Vagina (tissue), 2 donors: ENCODE data around the gene ZMAT5. TPM values are rescaled to one million over a fixed set of nuclear protein-coding genes. Genes with fewer than 3 reads are reported as not detected.

Source experiments
- DNase-seq, 2 donors: peaks; one replicate each; pipeline ENCODE4 v3.0.0-alpha.2; 2017; ENCODE audit errors: extremely low spot score in 2 of 2
- H3K27ac ChIP-seq: fragments of 200-600 bp; sonication (generic); one replicate; pipeline ENCODE4 v1.5.1; 2019
- H3K27me3 ChIP-seq: fragments of 200-600 bp; sonication (generic); one replicate; pipeline ENCODE4 v1.5.1; 2019
- H3K36me3 ChIP-seq, 2 donors: fragments of 200-600 bp; sonication (generic); one replicate each; pipeline ENCODE4 v1.5.1; 2017 to 2019
- H3K4me1 ChIP-seq: fragments of 200-600 bp; sonication (generic); one replicate; pipeline ENCODE4 v1.5.1; 2019
- H3K4me3 ChIP-seq, 2 donors: fragments of 200-600 bp; sonication (generic); 1 replicate in 1 of 2; 2 replicates in 1 of 2; pipeline ENCODE4 v1.5.1; 2016 to 2019
- H3K9me3 ChIP-seq: fragments of 200-600 bp; sonication (generic); one replicate; pipeline ENCODE4 v1.5.1; 2019
- POLR2A ChIP-seq, 2 donors: fragments of 450-650 bp; IDR thresholded peaks; one replicate each; pipeline ENCODE4 v1.6.1; 2017; ENCODE audit warnings: antibody characterized with exemption in 2 of 2, mild to moderate bottlenecking in 2 of 2, moderate library complexity in 2 of 2
- POLR2AphosphoS5 ChIP-seq, 2 donors: sonication (generic); formaldehyde crosslinking; IDR thresholded peaks; one replicate each; pipeline ENCODE4 v1.9.0; 2017; ENCODE audit warnings: antibody characterized with exemption in 2 of 2, mild to moderate bottlenecking in 2 of 2, low read depth in 1 of 2; ENCODE audit not compliant: insufficient read depth in 1 of 2
- intact Hi-C: fragments of 100-400 bp; cut with DNase I; formaldehyde crosslinking; loops from one replicate; pipeline ENCODE4 v1.15.1; 2023
- total RNA-seq: library from RNA; depleted of rRNA; stranded (reverse); fragments of >200 nt; gene quantifications from one replicate; pipeline ENCODE4 v1.2.3, GENCODE V29; 2016
- TF ChIP-seq, protein P1 (sequence below), 3 experiments: fragments of 450-650 bp in 2 of 3; fragments of 200-600 bp in 1 of 3; sonication (generic) in 1 of 3; IDR thresholded peaks; one replicate each; pipeline ENCODE4 v1.5.1; 2017 to 2019; ENCODE audit warnings: antibody characterized with exemption in 3 of 3, mild to moderate bottlenecking in 2 of 3, moderate library complexity in 2 of 3

Gene ZMAT5
- total RNA-seq, 1 donor from 2014 or later, result 22.6 TPM

DNA sequence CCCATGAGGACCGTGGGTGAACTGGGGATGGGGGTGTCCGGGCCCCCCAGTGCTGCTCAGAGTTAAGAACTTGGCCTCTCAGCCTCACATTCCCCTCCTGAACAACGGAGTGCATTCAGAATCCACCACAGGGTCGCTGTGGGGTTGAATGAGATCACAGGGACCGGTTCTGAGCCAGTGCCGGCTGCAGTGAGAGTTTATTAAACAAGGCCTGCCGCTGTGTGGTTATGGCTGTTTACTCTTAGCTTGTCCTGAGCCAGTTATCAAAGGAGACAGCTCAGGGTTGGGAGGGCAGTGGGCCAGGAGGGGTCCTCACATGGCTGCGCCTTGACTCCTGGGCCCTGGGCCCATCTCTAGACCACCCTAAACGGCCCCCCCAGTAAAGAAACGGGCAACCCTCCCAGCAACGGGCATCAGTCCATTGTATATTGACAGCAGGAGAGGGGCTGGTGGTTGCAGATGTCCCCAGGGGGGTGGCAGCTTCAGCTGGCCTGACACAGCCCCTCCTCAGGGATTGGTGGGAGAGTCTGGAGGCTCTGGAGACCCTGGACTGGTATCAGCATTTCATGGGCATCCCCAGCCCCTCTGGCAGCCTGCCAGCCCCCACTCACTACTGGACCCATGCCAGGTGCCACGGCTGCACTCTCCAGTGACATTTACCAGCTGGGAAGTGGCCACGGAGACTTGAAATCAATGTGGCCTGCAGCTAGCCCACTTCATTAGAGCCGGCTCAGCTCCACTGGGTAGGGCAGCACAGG is 62.1 kb downstream of the ZMAT5 start:
- H3K4me1 ChIP-seq, result peaks cover 19% of the 10 kb centered on the region
- no peaks in the 10 kb centered on the region for H3K36me3 ChIP-seq
- H3K9me3 ChIP-seq, result no peaks in the 10 kb centered on the region
- no peak overlapping the region for H3K27ac ChIP-seq
- TF ChIP-seq POLR2A (IDR thresholded peaks at IDR 0.05) (no peak), POLR2AphosphoS5 (IDR thresholded peaks at IDR 0.05; ENCODE audit: insufficient read depth in 1 of 2, low read depth in 1 of 2) (no peak)
- TF ChIP-seq, protein P1, sequence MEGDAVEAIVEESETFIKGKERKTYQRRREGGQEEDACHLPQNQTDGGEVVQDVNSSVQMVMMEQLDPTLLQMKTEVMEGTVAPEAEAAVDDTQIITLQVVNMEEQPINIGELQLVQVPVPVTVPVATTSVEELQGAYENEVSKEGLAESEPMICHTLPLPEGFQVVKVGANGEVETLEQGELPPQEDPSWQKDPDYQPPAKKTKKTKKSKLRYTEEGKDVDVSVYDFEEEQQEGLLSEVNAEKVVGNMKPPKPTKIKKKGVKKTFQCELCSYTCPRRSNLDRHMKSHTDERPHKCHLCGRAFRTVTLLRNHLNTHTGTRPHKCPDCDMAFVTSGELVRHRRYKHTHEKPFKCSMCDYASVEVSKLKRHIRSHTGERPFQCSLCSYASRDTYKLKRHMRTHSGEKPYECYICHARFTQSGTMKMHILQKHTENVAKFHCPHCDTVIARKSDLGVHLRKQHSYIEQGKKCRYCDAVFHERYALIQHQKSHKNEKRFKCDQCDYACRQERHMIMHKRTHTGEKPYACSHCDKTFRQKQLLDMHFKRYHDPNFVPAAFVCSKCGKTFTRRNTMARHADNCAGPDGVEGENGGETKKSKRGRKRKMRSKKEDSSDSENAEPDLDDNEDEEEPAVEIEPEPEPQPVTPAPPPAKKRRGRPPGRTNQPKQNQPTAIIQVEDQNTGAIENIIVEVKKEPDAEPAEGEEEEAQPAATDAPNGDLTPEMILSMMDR (IDR thresholded peaks at IDR 0.05), result no peak
- no peak overlapping the region for H3K4me3 ChIP-seq
- intact Hi-C loops, result no loop called here
- H3K27me3 ChIP-seq, result no peaks in the 10 kb centered on the region
- DNase-seq, result no peak

DNA sequence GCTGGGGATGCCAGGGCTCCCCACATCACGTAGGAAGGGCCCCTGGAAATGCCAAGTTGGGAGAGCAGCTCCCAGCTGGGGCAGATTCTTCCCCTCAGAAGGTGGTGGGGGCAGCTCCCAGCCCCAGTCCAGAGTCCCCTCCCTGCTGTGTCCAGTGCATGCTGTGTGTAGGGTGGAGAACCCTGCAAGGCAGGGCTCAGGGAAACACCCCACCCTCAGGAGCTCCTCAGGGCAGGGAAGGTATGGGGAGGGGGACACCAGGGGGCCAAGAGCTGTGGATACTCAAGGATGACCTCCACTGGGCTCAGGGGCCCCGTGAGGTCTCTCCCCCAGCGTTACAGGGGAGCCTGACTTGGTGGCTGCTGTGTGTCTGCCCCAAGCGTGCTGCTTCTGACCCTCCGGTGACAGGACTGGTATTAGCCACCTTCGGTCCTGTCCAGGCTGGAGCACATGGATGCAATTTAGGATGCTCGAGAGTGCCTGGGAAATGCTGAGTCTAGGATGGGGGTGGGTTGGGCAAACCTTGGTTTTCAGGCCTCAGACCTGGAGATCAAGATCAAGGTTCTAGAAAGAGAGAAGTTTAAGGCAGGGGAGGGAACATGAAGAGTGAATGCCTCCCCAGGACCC is 63.1 kb downstream of the ZMAT5 start:
- no peaks in the 10 kb centered on the region for H3K9me3 ChIP-seq
- H3K27ac ChIP-seq, result no peak overlapping the region
- H3K36me3 ChIP-seq, result no peaks in the 10 kb centered on the region
- intact Hi-C loops, result no loop called here
- H3K4me3 ChIP-seq, result no peak overlapping the region
- TF ChIP-seq POLR2A (IDR thresholded peaks at IDR 0.05), result no peak
- no peak for TF ChIP-seq POLR2AphosphoS5 (IDR thresholded peaks at IDR 0.05; ENCODE audit: insufficient read depth in 1 of 2, low read depth in 1 of 2)
- no peak for DNase-seq
- H3K27me3 ChIP-seq, result no peaks in the 10 kb centered on the region
- peaks cover 19% of the 10 kb centered on the region for H3K4me1 ChIP-seq

DNA sequence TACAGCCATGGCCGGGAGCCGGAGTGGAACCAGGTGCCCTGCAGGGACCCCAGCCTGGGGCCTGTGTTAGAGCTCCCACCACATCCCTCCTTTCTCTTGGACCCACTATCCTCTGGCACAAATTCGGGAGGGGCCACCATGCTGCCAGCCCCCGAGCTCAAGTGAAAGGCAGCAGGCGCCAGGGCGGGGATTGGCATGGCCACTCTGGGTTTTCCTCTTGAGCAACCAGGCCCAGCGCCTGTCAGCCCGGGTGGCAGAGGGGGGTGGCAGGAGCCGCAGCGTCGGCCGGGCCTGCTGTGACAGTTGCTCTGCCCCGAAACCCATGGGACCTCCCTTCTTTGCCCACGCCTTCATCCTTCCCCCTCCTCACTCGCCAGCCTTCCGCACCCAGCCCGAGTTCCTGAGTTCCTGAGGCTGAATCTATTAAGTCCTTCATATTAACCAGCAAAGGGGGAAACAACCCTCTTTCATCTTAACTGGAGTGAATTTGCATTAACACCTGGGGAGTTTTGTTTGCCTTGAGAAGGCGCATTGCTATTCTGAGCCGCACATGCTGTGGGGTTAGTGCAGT is 63.8 kb downstream of the ZMAT5 start:
- H3K27ac ChIP-seq, result no peak overlapping the region
- TF ChIP-seq, protein P1 (IDR thresholded peaks at IDR 0.05), result no peak
- TF ChIP-seq POLR2A (IDR thresholded peaks at IDR 0.05) (no peak), POLR2AphosphoS5 (IDR thresholded peaks at IDR 0.05; ENCODE audit: insufficient read depth in 1 of 2, low read depth in 1 of 2) (no peak)
- intact Hi-C loops, result no loop called here
- H3K36me3 ChIP-seq, result no peaks in the 10 kb centered on the region
- H3K9me3 ChIP-seq, result no peaks in the 10 kb centered on the region
- no peak overlapping the region for H3K4me3 ChIP-seq
- peaks cover 23% of the 10 kb centered on the region for H3K4me1 ChIP-seq
- no peak for DNase-seq
- H3K27me3 ChIP-seq, result no peaks in the 10 kb centered on the region

DNA sequence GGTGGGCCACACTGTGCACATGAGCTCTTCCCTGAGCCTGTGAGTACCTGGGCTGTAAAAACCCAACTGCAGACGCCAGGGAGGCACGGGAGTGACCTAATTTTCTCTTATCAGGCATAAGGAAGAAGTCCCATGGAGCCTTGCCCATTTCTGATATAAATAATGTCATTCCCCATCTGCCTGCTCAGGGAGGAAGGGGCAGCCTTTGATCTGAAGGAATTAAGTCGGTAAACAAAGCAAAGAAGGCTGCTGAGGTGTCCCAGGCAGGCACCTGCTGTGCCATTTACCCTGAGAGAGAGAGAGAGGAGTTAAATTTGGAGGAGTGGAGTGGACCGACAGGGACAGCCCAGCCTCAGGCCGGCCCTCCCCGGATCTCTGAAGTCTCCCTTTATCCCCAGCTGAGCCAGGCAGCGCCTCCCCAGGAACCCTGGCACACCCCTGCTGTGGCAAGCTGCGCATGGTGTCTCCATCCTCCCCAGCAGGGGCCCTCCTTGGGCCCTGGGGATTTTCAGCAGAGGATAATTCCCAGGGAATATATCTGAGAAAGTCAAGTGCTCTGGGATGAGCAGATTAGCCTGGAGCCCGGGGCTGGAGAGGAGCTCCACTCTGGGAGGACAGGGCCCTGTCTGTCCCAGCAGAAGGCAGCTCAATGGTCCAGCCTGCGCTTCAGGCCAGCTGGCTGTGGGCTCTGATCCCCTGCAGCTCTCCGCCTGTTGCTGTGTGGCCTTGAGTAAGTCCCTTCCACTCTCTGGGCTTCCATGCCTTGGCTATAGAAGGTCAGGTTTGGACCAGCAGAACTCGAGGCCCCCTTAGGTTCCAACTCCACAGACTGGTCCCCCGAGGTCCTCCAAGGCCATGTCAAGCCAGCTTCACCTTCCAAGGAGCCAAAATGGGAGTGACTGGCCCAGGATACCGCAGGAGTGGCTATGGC is 64.5 kb downstream of the ZMAT5 start:
- Histone ChIP-seq H3K27ac (no peak overlapping the region), H3K4me3 (no peak overlapping the region), H3K9me3 (no peaks in the 10 kb centered on the region), H3K4me1 (peaks cover 26% of the 10 kb centered on the region), H3K36me3 (no peaks in the 10 kb centered on the region), H3K27me3 (no peaks in the 10 kb centered on the region)
- intact Hi-C loops, result no loop called here
- DNase-seq, result no peak
- TF ChIP-seq POLR2A (IDR thresholded peaks at IDR 0.05) (no peak), POLR2AphosphoS5 (IDR thresholded peaks at IDR 0.05; ENCODE audit: insufficient read depth in 1 of 2, low read depth in 1 of 2) (no peak)
- TF ChIP-seq, protein P1 (IDR thresholded peaks at IDR 0.05), result no peak
